Fibroblast of lung (primary cell): ENCODE data around the gene CTNNA2.

Source experiments
- CTCF ChIP-seq, 2 donors: IDR thresholded peaks in 1 of 2; conservative IDR thresholded peaks in 1 of 2; 1 replicate in 1 of 2; 2 replicates in 1 of 2; pipeline ENCODE4 v1.5.1; 2011 to 2012; ENCODE audit warnings: low read length in 2 of 2, control low read depth in 1 of 2, inconsistent platforms in 1 of 2, low read depth in 1 of 2, mild to moderate bottlenecking in 1 of 2
- EZH2 ChIP-seq: IDR thresholded peaks from 2 replicates; pipeline ENCODE4 v1.5.1; 2012; ENCODE audit warnings: low read length, control low read depth, mild to moderate bottlenecking; ENCODE audit errors: missing control alignments

GRCh38 chr2:79547568-79547967 lies 34.7 kb downstream of the CTNNA2 start:
- no peak for TF ChIP-seq CTCF (conservative IDR thresholded peaks at IDR 0.05 in 1 of 2, IDR thresholded peaks at IDR 0.05 in 1 of 2; ENCODE audit: low read depth in 1 of 2, low read length in 2 of 2)
- TF ChIP-seq EZH2: no peak
